WERI-Rb-1 (cell line): Measurements from ENCODE around the gene KLHL29.
A peak's percentile ranks its signal among the peaks of the same experiment; 100 is the strongest.

Experiments
- DNase-seq: peaks from one replicate; pipeline ENCODE4 v3.0.0-alpha.2; 2020
- H3K27ac ChIP-seq: fragments of 250-450 bp; sonication (Bioruptor Pico); 2 replicates; pipeline ENCODE4 v1.5.1; 2020; ENCODE audit warnings: mild to moderate bottlenecking, moderate library complexity
- H3K27me3 ChIP-seq: fragments of 250-450 bp; sonication (Bioruptor Pico); 2 replicates; pipeline ENCODE4 v1.5.1; 2021; ENCODE audit warnings: mild to moderate bottlenecking, low read depth, moderate library complexity; ENCODE audit not compliant: insufficient read depth, severe bottlenecking
- H3K36me3 ChIP-seq: fragments of 250-450 bp; sonication (Bioruptor Pico); 2 replicates; pipeline ENCODE4 v1.5.1; 2020; ENCODE audit warnings: mild to moderate bottlenecking, moderate library complexity
- H3K4me3 ChIP-seq: 2 replicates; pipeline ENCODE4 v1.5.1; 2011; ENCODE audit warnings: low read depth, mild to moderate bottlenecking, control low read depth, low read length
- H3K9me3 ChIP-seq: fragments of 250-450 bp; sonication (Bioruptor Pico); 2 replicates; pipeline ENCODE4 v1.5.1; 2021; ENCODE audit warnings: mild to moderate bottlenecking, moderate library complexity; ENCODE audit not compliant: severe bottlenecking
- CTCF ChIP-seq: IDR thresholded peaks from 2 replicates; pipeline ENCODE4 v1.5.1; 2011; ENCODE audit warnings: low read depth, mild to moderate bottlenecking, control low read depth, inconsistent platforms, low read length

The KLHL29 gene

GRCh38 chr2:23400703-23401102, 15.7 kb downstream of the KLHL29 start:
- TF ChIP-seq CTCF: no peak
- DNase-seq: no peak
- Histone ChIP-seq H3K9me3 (no peaks in the 10 kb centered on the region), H3K36me3 (no peaks in the 10 kb centered on the region), H3K27me3 (no peaks in the 10 kb centered on the region), H3K4me3 (no peak overlapping the region), H3K27ac (no peak overlapping the region)

GRCh38 chr2:23401427-23402204, 16.6 kb downstream of the KLHL29 start:
- Histone ChIP-seq H3K27me3 (no peaks in the 10 kb centered on the region), H3K9me3 (no peaks in the 10 kb centered on the region), H3K4me3 (no peak overlapping the region), H3K36me3 (no peaks in the 10 kb centered on the region), H3K27ac (no peak overlapping the region)
- no peak for DNase-seq
- no peak for TF ChIP-seq CTCF

- no peak for TF ChIP-seq CTCF
- H3K27me3 ChIP-seq: no peaks in the 10 kb centered on the region
- no peak for DNase-seq
- H3K27ac ChIP-seq: no peak overlapping the region
- no peaks in the 10 kb centered on the region for H3K36me3 ChIP-seq
- H3K4me3 ChIP-seq: no peak overlapping the region
- no peaks in the 10 kb centered on the region for H3K9me3 ChIP-seq
These were observed 17.3 kb downstream of the KLHL29 start for GRCh38 chr2:23402205-23402740.

- TF ChIP-seq CTCF: peak; percentile 18; the same call in 1 of the 2 replicates
- Histone ChIP-seq H3K9me3 (no peaks in the 10 kb centered on the region), H3K27ac (peak overlapping the region; percentile 0; the same call in 1 of the 2 replicates), H3K27me3 (no peaks in the 10 kb centered on the region), H3K36me3 (no peaks in the 10 kb centered on the region), H3K4me3 (no peak overlapping the region)
- peak; percentile 59 for DNase-seq
These were observed 19.4 kb downstream of the KLHL29 start for GRCh38 chr2:23404426-23404825.

GRCh38 chr2:23409248-23409647, 24.3 kb downstream of the KLHL29 start:
- no peaks in the 10 kb centered on the region; the same call in 1 of the 2 replicates for H3K36me3 ChIP-seq
- no peak overlapping the region for H3K27ac ChIP-seq
- H3K9me3 ChIP-seq: no peaks in the 10 kb centered on the region
- H3K4me3 ChIP-seq: no peak overlapping the region
- DNase-seq: peak; percentile 3
- no peak for TF ChIP-seq CTCF
- H3K27me3 ChIP-seq: no peaks in the 10 kb centered on the region

GRCh38 chr2:23410596-23410995, 25.6 kb downstream of the KLHL29 start:
- peak; percentile 2 for DNase-seq
- Histone ChIP-seq H3K9me3 (no peaks in the 10 kb centered on the region), H3K4me3 (no peak overlapping the region), H3K36me3 (no peaks in the 10 kb centered on the region; the same call in 1 of the 2 replicates), H3K27me3 (no peaks in the 10 kb centered on the region), H3K27ac (no peak overlapping the region)
- no peak for TF ChIP-seq CTCF
